Left cardiac atrium (tissue), 4 donors: ENCODE measurements around the gene MICA. TPM values are rescaled to one million over a fixed set of nuclear protein-coding genes. Genes with fewer than 3 reads are reported as not detected.
"Not testable (repeated sequence)": the region's sequence is repeated elsewhere in the genome, so short reads cannot be mapped to it uniquely, and the experiment has no call there.

ENCODE experiments used
- ATAC-seq, 2 donors: fragments of 200-7000 bp; cut with Tn5 transposase; one replicate each; pipeline ENCODE4 v1.9.1; 2020; ENCODE audit warnings: mild to moderate bottlenecking in 2 of 2, moderate library complexity in 2 of 2
- DNase-seq: peaks from one replicate; pipeline ENCODE4 v3.0.0-alpha.2; 2020
- intact Hi-C, 2 donors: fragments of 100-400 bp; cut with DNase I; formaldehyde crosslinking; loops; one replicate each; pipeline versions ENCODE4 v1.14.1 to v1.15.1; 2022 to 2023
- total RNA-seq, 2 donors: library from RNA; stranded (reverse); fragmentation: NEBNext Ultra II Directional; extraction: Animal tissue kit (Norgen Biotek cat#: 25700); gene quantifications; one replicate each; pipeline ENCODE4 v1.2.1, GENCODE V29; 2021
- donor health status: DM: no; HTN: yes; CAD: no.
- donor health status: DM: no; HTN: yes; CAD: no; lungs with severe emphysema.
- donor health status: DM: yes; HTN: yes; CAD: no.
- donor health status: Dilated cardiomyopathy.

Gene MICA
- total RNA-seq, 2 donors from 2014 or later: 10.0 to 11.3 TPM

DNA sequence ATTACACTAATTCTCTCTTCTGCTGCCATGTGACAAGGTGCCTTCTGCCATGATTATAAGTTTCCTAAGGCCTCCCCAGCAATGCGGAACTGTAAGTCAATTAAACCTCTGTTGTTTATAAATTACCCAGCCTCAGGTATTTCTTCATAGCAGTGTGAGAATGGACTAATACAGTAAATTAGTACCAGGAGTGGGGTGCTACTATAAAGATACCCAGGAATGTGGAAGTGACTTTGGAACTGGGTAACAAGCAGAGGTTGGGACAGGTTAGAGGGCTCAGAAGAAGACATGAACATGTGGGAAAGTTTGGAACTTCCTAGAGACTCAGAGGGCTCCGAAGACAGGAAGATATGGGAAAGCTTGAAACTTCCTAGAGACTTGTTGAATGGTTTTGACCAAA, 34.8 kb downstream of the MICA start:
- no peak for ATAC-seq
- intact Hi-C loops: no loop called here

DNA sequence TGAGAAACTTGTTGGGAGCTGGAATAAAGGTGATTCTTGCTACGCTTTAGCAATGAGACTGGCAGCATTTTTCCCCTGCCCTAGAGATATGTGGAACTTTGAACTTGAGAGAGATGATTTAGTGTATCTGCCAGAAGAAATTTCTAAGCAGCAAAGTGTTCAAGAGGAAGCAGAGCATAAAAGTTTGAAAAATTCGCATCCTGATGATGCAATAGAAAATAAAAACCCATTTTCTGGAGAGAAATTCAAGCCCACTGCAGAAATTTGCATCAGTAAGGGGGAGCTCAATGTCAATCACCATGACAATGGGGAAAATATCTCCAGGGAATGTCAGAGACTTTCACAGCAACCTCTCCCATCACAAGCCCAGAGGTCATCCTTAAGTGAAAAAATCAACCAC, 35.3 kb downstream of the MICA start:
- no peak for ATAC-seq
- DNase-seq: no peak
- intact Hi-C loops: no loop called here

More for the DNA sequence above, 34.8 kb downstream of the MICA start:
- DNase-seq: no peak

- intact Hi-C loops: loop anchor here (2.0 kb wide), 2 partner anchors 43 to 45 kb away; no protein-coding TSS in a partner anchor
- ATAC-seq: peak; percentile 97 to 98
- DNase-seq: peak; percentile 89
Observed at GRCh38 chr6:31441365-31442267, 38.2 kb downstream of the MICA start.

GRCh38 chr6:31446481-31446880, 43.1 kb downstream of the MICA start:
- no peak for ATAC-seq
- intact Hi-C loops: no loop called here
- no peak for DNase-seq

DNA sequence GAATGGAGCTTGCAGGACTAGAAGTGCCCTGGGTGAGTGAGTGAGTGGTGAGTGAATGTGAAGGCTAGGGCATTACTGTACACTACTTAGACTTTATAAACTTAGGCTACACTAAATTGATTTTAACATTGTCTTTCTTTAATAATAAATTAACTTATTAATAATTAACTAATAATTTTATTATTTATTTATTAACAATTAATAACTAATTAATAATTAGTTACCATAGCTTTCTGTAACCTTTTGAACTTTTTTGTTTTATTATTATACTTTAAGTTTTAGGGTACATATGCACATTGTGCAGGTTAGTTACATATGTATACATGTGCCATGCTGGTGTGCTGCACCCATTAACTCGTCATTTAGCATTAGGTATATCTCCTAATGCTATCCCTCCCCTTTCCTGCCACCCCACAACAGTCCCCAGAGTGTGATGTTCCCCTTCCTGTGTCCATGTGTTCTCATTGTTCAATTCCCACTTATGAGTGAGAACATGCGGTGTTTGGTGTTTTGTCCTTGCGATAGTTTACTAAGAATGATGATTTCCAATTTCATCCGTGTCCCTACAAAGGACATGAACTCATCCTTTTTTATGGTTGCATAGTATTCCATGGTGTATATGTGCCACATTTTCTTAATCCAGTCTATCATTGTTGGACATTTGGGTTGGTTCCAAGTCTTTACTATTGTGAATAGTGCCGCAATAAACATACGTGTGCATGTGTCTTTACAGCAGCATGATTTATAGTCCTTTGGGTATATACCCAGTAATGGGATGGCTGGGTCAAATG, 43.8 kb downstream of the MICA start:
- intact Hi-C loops, DNase-seq, ATAC-seq: not testable (repeated sequence)

DNA sequence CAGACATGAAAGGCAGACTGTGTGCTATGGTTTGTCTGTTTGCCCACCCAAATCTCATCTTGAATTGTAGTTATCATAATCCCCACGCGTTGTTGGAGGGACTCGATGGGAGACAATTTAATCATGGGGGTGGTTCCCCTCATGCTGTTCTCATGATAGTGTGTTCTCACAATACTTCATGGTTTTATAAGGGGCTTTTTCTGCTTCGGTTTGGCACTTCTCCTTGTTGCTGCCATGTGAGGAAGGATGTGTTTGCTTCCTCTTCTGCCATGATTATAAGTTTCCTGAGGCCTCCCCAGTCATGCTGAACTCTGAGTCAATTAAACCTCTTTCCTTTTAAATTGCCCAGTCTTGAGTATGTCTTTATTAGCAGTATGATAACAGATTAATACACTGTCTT, 47.4 kb downstream of the MICA start:
- no peak for ATAC-seq
- DNase-seq: no peak
- intact Hi-C loops: no loop called here

- no peak for DNase-seq
- no peak for ATAC-seq
- intact Hi-C loops: no loop called here
Observed at GRCh38 chr6:31452859-31453258, 49.5 kb downstream of the MICA start.

- ATAC-seq: no peak
- no peak for DNase-seq
- intact Hi-C loops: no loop called here
Observed at GRCh38 chr6:31453259-31453658, 49.9 kb downstream of the MICA start.

GRCh38 chr6:31459864-31460263, 56.5 kb downstream of the MICA start:
- intact Hi-C loops, DNase-seq, ATAC-seq: not testable (repeated sequence)

- DNase-seq (no peak), ATAC-seq (no peak)
- intact Hi-C loops: no loop called here
Observed at GRCh38 chr6:31460361-31461025, 57.1 kb downstream of the MICA start.

DNA sequence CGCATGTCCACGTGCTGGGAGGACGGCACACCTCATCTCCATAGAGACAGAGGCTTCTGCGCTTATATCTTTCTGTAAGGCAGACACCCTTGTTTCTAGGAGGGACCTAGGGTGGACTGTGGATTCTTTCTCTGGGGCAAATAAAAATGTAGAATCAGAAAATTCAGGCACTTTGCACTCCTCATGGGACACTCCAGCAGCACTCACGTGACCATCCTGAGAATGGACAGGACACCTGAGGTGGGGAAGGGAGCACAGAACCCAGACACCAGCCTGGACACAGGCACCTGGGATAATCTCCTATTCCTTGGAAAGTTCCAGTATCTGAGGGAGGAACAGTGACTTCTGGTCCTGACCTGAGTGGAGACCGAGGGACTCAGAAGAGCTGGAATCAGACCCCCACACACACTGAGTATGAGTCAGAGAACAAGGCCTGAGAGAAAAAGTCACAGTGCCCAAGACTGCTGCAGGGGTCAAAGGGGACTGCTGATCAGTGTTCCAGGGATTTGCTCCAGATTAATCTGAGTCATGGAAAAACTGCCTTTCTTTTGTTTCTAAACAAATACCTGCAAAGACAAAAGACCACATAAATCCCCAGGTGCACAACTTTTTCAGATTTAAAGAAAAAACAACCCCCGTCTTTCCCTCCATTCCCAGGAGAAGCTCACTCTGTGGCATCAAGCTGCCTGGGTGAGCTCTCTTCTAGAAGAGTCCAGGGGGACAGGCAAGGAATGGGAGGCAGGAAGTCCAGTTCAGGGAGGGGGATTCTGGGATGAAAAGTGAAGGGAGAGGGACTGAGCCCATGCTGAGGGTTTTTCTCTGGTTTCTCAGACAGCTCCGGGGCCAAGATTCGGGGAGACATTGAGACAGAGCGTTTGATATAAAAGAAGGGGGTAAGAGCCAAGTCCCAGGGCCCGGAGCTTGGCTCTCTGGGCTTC, 58.9 kb downstream of the MICA start:
- intact Hi-C loops: no loop called here
- peak; percentile 20 to 38 for ATAC-seq
- no peak for DNase-seq

- DNase-seq (peak; percentile 88), ATAC-seq (peak; percentile 98)
- intact Hi-C loops: no loop called here
Observed at GRCh38 chr6:31462964-31463870, 59.8 kb downstream of the MICA start.

DNA sequence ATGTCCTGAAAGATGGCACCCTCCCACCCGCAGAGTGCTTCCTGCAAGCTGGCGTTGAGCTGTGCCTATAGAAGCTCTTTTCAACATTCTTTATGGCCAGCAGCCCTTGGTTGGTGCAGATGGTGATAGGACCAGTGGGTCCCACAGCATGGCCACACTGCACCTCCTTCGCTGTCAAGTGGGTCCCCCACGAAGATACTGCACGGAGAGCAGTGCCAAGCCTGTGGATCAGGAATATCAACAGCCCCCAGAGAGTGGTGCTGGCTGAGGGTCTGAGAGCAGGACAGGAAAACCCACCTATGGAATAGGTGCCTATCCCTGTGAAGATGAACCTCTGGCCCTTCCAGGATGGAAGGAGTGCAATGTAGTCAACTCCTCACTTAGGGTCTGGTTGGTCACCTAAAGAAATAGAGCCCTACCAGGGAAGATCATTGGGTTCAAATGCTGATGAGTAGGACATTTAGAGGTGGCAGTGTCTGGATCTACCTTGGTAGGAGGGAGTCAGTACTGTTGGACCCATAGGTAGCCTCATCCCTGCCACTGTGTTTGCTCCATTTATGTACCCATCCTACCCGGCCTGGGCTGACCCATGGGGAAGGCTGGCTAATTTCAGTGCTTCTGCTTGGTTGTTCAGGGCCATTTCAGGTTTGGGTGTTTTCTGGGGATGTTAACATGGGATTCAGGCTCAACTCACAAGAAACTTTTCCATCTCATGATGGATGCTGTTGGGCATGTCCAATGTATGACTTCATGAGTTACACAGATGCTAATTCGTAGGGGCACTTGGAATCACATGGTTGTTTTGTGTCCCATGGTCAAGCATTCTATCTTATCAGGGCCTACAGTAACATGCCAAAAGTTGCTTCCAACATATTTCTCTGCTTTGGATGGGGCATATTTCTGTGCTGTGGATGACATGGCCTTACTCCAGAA, 61.1 kb downstream of the MICA start:
- intact Hi-C loops: no loop called here
- no peak for DNase-seq
- ATAC-seq: no peak
